Psoas muscle (tissue), 8 donors: ENCODE data around the gene LRRK1. TPM values are rescaled to one million over a fixed set of nuclear protein-coding genes. Genes with fewer than 3 reads are reported as not detected.

Experiments
- ATAC-seq, 4 donors: fragments of 200-7000 bp; cut with Tn5 transposase; one replicate each; pipeline ENCODE4 v1.9.1; 2020; ENCODE audit warnings: moderate library complexity in 3 of 4, mild to moderate bottlenecking in 2 of 4
- DNase-seq, 2 donors: peaks; one replicate each; pipeline ENCODE4 v3.0.0-alpha.2; 2020
- H3K27ac ChIP-seq: fragments of 200-600 bp; one replicate; pipeline ENCODE4 v1.8.0; 2022
- H3K27me3 ChIP-seq, 3 donors: fragments of 200-600 bp in 1 of 3; one replicate each; pipeline versions ENCODE4 v1.6.1 to v1.8.0; 2013 to 2022; ENCODE audit warnings: low read length in 2 of 3, mild to moderate bottlenecking in 2 of 3, moderate library complexity in 1 of 3; ENCODE audit not compliant: insufficient read depth in 3 of 3
- H3K36me3 ChIP-seq, 2 donors: fragments of 200-600 bp in 1 of 2; one replicate each; pipeline versions ENCODE4 v1.6.1 to v1.8.0; 2013 to 2022; ENCODE audit warnings: low read depth in 1 of 2, mild to moderate bottlenecking in 1 of 2, moderate library complexity in 1 of 2; ENCODE audit not compliant: insufficient read depth in 1 of 2
- H3K4me1 ChIP-seq: fragments of 200-600 bp; one replicate; pipeline ENCODE4 v1.8.0; 2022
- H3K4me3 ChIP-seq: fragments of 200-600 bp; one replicate; pipeline ENCODE4 v1.8.0; 2022; ENCODE audit warnings: mild to moderate bottlenecking
- H3K9me3 ChIP-seq: fragments of 200-600 bp; one replicate; pipeline ENCODE4 v1.8.0; 2022
- CTCF ChIP-seq: fragments of 200-600 bp; IDR thresholded peaks from one replicate; pipeline ENCODE4 v1.8.0; 2022; ENCODE audit warnings: antibody characterized with exemption
- WGBS, 3 donors: extraction: QIAGEN DNeasy Blood & Tissue Kit; methylation state at CpG; one replicate each; pipeline versions ENCODE4 v1.1.6 to v1.1.7; 2013; 5-methylcytosine and 5-hydroxymethylcytosine counted together
- intact Hi-C, 2 donors: fragments of 100-400 bp; cut with DNase I; formaldehyde crosslinking; loops; one replicate each; pipeline versions ENCODE4 v1.11.0 to v1.14.2; 2022
- polyA plus RNA-seq, 3 donors: library from polyadenylated mRNA; stranded (reverse); fragments of 200-250 nt; gene quantifications; one replicate each; pipeline ENCODE4 v1.2.3, GENCODE V29; 2013
- total RNA-seq, 4 donors: library from RNA; stranded (reverse); fragmentation: NEBNext Ultra II Directional in 2 of 4; extraction: Animal tissue kit (Norgen Biotek cat#: 25700) in 2 of 4; gene quantifications; one replicate each; pipeline versions ENCODE4 v1.2.1 to v1.2.4, GENCODE V29; 2021 to 2023
- donor health status: healthy with polysubstance abuse.
- donor health status: DM: no; HTN: no; CAD: no; lungs with moderate emphysema.
- donor health status: Bipolar disorder and iron deficiency.
- donor health status: healthy.
- donor health status: DM: yes; HTN: yes; CAD: no.
- donor health status: DM: no; HTN: no; CAD: no.
- donor health status: DM: no; HTN: no; CAD: no.
- donor health status: DM: yes; HTN: yes; CAD: no.

Gene LRRK1
- total and polyA plus RNA-seq, 7 donors = 0.91 to 7.6 (median 2.6) TPM

DNA sequence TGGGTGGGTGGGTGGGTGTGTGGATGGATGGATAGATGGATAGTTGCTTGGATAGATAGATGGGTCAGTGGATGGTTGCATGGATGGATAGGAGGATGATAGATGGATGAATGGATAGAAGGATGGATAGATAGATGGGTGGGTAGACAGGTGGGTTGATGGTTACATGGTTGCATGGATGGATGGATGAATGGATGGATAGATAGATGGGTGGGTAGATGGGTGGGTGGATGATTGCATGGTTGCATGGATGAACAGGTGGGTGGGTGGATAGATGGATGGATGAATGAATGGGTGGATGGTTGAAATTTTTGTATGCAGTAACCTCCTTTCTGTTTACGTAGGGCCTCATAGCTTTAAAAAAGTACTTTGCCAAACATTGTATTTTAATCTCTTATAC, 79.5 kb downstream of the LRRK1 start:
- DNase-seq (no peak), ATAC-seq (no peak)
- intact Hi-C loops = no loop called here
- Histone ChIP-seq H3K36me3 (peaks cover 0 to 6% of the 10 kb centered on the region in 2 donors), H3K9me3 (no peaks in the 10 kb centered on the region), H3K4me3 (no peak overlapping the region), H3K4me1 (no peaks in the 10 kb centered on the region), H3K27ac (no peak overlapping the region), H3K27me3 (no peaks in the 10 kb centered on the region)
- TF ChIP-seq CTCF = no peak
- WGBS, 3 donors = 91 to 97% (median 92%) methylated on average over 1 of the region's 1 CpG

DNA sequence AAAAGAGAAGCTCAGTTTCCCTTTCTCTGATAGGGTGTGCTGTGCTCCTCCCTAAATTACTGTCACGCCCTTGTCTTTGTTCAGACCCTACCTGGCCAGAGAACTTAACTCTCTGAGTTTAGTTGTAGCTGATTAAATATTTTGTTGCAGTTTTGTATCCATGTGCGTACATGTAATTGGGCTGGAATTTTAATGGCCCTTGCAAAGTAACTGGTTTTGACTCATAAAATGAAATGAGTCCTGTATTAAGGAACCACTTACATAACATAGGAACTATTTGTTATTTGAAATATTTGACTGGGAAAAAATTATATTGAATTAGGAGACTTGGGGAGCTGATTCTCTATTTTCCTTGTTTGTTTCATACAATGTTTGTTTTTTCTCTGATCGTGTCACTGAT, 80.2 kb downstream of the LRRK1 start:
- no peak overlapping the region for H3K27ac ChIP-seq
- no peaks in the 10 kb centered on the region for H3K27me3 ChIP-seq
- DNase-seq = no peak
- no peaks in the 10 kb centered on the region for H3K4me1 ChIP-seq
- intact Hi-C loops = no loop called here
- 79 to 82% (median 80%) methylated on average over 3 of the region's 3 CpGs for WGBS, 3 donors
- no peak for ATAC-seq
- H3K4me3 ChIP-seq = no peak overlapping the region
- TF ChIP-seq CTCF = no peak
- no peaks in the 10 kb centered on the region for H3K9me3 ChIP-seq
- peaks cover 0 to 6% of the 10 kb centered on the region in 2 donors for H3K36me3 ChIP-seq

- Histone ChIP-seq H3K9me3 (no peaks in the 10 kb centered on the region), H3K4me1 (no peaks in the 10 kb centered on the region), H3K27me3 (no peaks in the 10 kb centered on the region), H3K4me3 (no peak overlapping the region), H3K27ac (no peak overlapping the region), H3K36me3 (no peaks in the 10 kb centered on the region)
- TF ChIP-seq CTCF = no peak
- no peak for DNase-seq
- no peak for ATAC-seq
- WGBS, 3 donors = 82 to 92% (median 90%) methylated on average over 5 of the region's 5 CpGs
- intact Hi-C loops = loop anchor here in 1 of 2 donors (10.0 kb wide), 1 partner anchor 655 kb away; the partner anchor contains the start of gene ADAMTS17
Measured at GRCh38 chr15:101000271-101000681, 81.1 kb downstream of the LRRK1 start.

- WGBS, 3 donors = 94 to 98% (median 96%) methylated on average over 6 of the region's 6 CpGs
Measured at GRCh38 chr15:101001056-101001455, 81.9 kb downstream of the LRRK1 start.

More at GRCh38 chr15:101001056-101001455, 81.9 kb downstream of the LRRK1 start:
- Histone ChIP-seq H3K4me1 (no peaks in the 10 kb centered on the region), H3K36me3 (no peaks in the 10 kb centered on the region), H3K27me3 (no peaks in the 10 kb centered on the region), H3K27ac (no peak overlapping the region), H3K9me3 (no peaks in the 10 kb centered on the region), H3K4me3 (no peak overlapping the region)
- ATAC-seq (no peak), DNase-seq (no peak)
- no peak for TF ChIP-seq CTCF
- intact Hi-C loops = loop anchor here in 1 of 2 donors (10.0 kb wide), 1 partner anchor 656 kb away; the partner anchor contains the start of gene ADAMTS17
